Colonic mucosa (tissue), 4 donors: ENCODE data around the gene IQCM. TPM values are rescaled to one million over a fixed set of nuclear protein-coding genes. Genes with fewer than 3 reads are reported as not detected.

Experiments used
- DNase-seq: peaks from one replicate; pipeline ENCODE4 v3.0.0-alpha.2; 2020
- H3K27ac ChIP-seq: fragments of 200-600 bp; one replicate; pipeline ENCODE4 v1.8.0; 2021
- H3K27me3 ChIP-seq: fragments of 200-600 bp; one replicate; pipeline ENCODE4 v1.8.0; 2021
- H3K36me3 ChIP-seq: fragments of 200-600 bp; one replicate; pipeline ENCODE4 v1.8.0; 2021
- H3K4me1 ChIP-seq: fragments of 200-600 bp; one replicate; pipeline ENCODE4 v1.8.0; 2021; ENCODE audit warnings: mild to moderate bottlenecking
- H3K4me3 ChIP-seq: fragments of 200-600 bp; one replicate; pipeline ENCODE4 v1.8.0; 2021
- H3K9ac ChIP-seq, 2 donors: one replicate each; pipeline ENCODE4 v1.7.0; 2013; ENCODE audit warnings: control low read depth in 2 of 2, low read depth in 2 of 2, low read length in 2 of 2
- H3K9me3 ChIP-seq: fragments of 200-600 bp; one replicate; pipeline ENCODE4 v1.8.0; 2021
- intact Hi-C: fragments of 100-400 bp; cut with DNase I; formaldehyde crosslinking; loops from one replicate; pipeline ENCODE4 v1.14.1; 2022
- total RNA-seq, 2 donors: library from RNA; stranded (reverse); fragmentation: NEBNext Ultra II Directional in 1 of 2; extraction: Animal tissue kit (Norgen Biotek cat#: 25700) in 1 of 2; gene quantifications; one replicate each; pipeline ENCODE4 v1.2.1, GENCODE V29; 2021
- TF ChIP-seq, protein P1 (sequence below): fragments of 200-600 bp; IDR thresholded peaks from one replicate; pipeline ENCODE4 v1.8.0; 2022; ENCODE audit warnings: antibody characterized with exemption, mild to moderate bottlenecking
- donor health status: healthy.
- donor health status: DM: no; HTN: no; CAD: no.
- donor health status: DM: no; HTN: no; CAD: no.

The IQCM gene
- total RNA-seq, 2 donors from 2014 or later = 3.4 to 5.2 TPM

DNA sequence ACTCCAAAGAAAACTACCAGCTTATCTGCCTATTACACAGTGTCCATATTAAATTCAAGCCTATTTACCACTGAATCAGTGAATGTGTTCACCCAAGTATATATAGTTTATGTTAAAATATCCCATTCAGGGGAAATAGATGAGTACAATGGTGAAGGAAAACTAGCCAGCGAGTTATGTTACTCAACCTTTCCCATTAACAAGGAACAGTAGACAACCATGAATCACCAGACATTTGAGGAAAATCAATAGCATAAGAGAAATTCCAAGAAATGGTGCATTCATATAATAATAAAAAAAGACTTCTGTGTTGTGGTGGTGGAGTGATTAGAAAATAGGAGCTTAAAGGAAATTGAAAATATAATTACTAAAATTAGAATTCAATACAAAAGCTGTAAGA is 21.3 kb downstream of the IQCM start:
- DNase-seq = no peak
- intact Hi-C loops = no loop called here

DNA sequence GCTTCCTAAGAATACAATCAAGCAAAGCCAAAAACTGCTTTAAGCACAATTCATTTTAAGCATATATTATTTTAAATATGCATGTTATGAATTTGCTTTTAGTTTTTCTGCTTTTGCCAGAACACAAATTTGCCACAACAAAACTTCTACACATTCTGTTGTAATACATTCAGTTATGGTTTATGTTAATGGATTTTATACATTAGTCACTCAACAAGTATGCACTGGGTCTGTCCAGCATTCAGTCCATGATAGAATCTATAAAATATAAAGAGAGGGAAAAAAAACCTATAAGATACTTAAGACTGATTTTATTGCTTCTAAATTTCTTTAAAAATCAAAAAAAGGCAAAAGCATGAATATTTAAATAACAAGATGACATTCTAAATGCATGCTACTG is 22.2 kb downstream of the IQCM start:
- no peaks in the 10 kb centered on the region for H3K27me3 ChIP-seq
- TF ChIP-seq, protein P1, sequence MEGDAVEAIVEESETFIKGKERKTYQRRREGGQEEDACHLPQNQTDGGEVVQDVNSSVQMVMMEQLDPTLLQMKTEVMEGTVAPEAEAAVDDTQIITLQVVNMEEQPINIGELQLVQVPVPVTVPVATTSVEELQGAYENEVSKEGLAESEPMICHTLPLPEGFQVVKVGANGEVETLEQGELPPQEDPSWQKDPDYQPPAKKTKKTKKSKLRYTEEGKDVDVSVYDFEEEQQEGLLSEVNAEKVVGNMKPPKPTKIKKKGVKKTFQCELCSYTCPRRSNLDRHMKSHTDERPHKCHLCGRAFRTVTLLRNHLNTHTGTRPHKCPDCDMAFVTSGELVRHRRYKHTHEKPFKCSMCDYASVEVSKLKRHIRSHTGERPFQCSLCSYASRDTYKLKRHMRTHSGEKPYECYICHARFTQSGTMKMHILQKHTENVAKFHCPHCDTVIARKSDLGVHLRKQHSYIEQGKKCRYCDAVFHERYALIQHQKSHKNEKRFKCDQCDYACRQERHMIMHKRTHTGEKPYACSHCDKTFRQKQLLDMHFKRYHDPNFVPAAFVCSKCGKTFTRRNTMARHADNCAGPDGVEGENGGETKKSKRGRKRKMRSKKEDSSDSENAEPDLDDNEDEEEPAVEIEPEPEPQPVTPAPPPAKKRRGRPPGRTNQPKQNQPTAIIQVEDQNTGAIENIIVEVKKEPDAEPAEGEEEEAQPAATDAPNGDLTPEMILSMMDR = no peak
- no peaks in the 10 kb centered on the region for H3K36me3 ChIP-seq
- no peak overlapping the region for H3K4me3 ChIP-seq
- no peak for DNase-seq
- no peaks in the 10 kb centered on the region for H3K4me1 ChIP-seq
- intact Hi-C loops = no loop called here
- H3K9ac ChIP-seq = no peak overlapping the region
- no peaks in the 10 kb centered on the region for H3K9me3 ChIP-seq
- no peak overlapping the region for H3K27ac ChIP-seq

More for the DNA sequence above, 21.3 kb downstream of the IQCM start:
- TF ChIP-seq, protein P1 = no peak
- no peaks in the 10 kb centered on the region for H3K9me3 ChIP-seq
- H3K36me3 ChIP-seq = no peaks in the 10 kb centered on the region
- no peak overlapping the region for H3K9ac ChIP-seq
- H3K4me3 ChIP-seq = no peak overlapping the region
- H3K27me3 ChIP-seq = no peaks in the 10 kb centered on the region
- no peaks in the 10 kb centered on the region for H3K4me1 ChIP-seq
- no peak overlapping the region for H3K27ac ChIP-seq

DNA sequence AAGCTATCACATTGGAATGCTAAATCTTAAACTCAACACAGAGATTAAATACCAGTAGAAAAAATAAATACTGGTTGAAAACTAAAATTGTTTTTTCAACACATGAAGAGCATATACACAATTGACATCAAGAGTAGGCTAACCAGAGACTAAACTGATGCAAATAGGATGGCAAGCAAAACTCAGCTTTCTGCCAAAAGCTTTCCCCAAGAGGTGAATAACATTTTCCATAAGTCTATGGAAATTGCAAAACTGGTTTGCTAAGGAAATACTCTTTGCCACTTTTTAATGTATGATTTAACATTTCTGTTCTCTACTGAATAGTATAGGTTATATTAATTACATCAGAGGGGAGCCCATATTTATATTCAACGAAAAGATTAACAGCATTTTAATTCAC is 23.8 kb downstream of the IQCM start:
- no peaks in the 10 kb centered on the region for H3K27me3 ChIP-seq
- no peak overlapping the region for H3K4me3 ChIP-seq
- intact Hi-C loops = no loop called here
- no peak for DNase-seq
- no peaks in the 10 kb centered on the region for H3K4me1 ChIP-seq
- no peaks in the 10 kb centered on the region for H3K9me3 ChIP-seq
- no peak overlapping the region for H3K9ac ChIP-seq
- H3K36me3 ChIP-seq = no peaks in the 10 kb centered on the region
- no peak overlapping the region for H3K27ac ChIP-seq
- TF ChIP-seq, protein P1 = no peak

DNA sequence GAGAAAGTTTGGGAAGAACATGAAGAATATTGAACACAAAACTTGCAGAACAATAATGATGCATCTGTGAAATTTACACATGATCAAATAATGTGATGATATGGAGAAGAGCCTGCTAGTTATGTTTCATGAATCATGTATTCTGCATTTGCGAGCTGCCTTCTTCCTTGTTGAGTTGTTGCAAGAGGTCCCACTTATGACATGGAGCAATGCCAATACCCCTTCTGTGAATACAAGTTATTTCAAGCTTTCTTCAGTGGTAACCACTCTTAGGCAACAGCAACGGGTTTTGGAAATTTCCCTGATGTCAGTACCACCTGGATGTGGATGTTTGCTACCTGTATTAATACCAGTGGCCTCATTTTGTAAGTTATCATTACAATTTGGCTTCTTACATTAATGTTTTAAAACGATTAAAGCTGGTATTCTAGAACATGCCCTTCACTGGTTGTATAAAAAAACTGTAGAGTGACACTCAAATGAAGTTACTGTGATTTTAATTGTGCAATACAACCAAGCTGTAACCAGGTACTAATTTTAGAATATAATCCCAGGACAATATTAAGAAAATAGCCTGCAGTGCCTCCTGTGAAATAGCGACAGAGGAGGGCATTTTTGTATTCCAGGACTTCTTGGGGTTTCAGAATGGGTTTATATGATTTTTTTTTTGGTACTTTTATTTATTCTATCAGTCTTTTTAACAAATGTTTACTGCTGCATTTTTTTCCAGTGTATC is 25.3 kb downstream of the IQCM start:
- Histone ChIP-seq H3K9me3 (no peaks in the 10 kb centered on the region), H3K4me3 (no peak overlapping the region), H3K27me3 (no peaks in the 10 kb centered on the region), H3K9ac (no peak overlapping the region), H3K27ac (no peak overlapping the region), H3K4me1 (no peaks in the 10 kb centered on the region), H3K36me3 (no peaks in the 10 kb centered on the region)
- TF ChIP-seq, protein P1 = no peak
- intact Hi-C loops = no loop called here
- DNase-seq = no peak

DNA sequence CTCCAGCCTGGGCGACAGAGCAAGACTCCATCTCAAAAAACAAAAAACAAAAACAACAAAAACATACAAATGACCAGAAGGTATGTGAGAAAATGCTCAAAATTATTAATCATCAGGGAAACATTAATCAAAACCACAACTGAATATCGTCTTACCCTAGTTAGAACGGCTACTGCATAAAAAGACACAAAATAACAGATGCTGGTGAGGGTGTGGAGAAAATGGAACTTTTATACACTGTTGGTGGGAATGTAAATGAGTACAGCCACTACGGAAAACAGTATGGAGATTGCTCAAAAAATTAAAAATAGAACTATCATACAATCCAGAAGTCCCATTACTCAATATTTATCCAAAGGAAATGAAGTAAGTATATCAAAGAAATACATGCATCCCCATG is 27.3 kb downstream of the IQCM start:
- Histone ChIP-seq H3K9ac (no peak overlapping the region), H3K27me3 (no peaks in the 10 kb centered on the region), H3K36me3 (no peaks in the 10 kb centered on the region), H3K9me3 (no peaks in the 10 kb centered on the region), H3K4me1 (no peaks in the 10 kb centered on the region), H3K27ac (no peak overlapping the region), H3K4me3 (no peak overlapping the region)
- DNase-seq = no peak
- intact Hi-C loops = no loop called here
- TF ChIP-seq, protein P1 = no peak
